Endothelial cell of umbilical vein (primary cell): ENCODE data around the gene AP2A2.
A peak's percentile ranks its signal among the peaks of the same experiment; 100 is the strongest.

Source experiments
- CTCF ChIP-seq, 2 donors: IDR thresholded peaks; 1 replicate in 1 of 2; 2 replicates in 1 of 2; pipeline ENCODE4 v1.5.1; 2011; ENCODE audit warnings: low read length in 2 of 2, mild to moderate bottlenecking in 2 of 2, moderate library complexity in 2 of 2, control low read depth in 1 of 2, inconsistent platforms in 1 of 2, low read depth in 1 of 2; ENCODE audit not compliant: insufficient read depth in 1 of 2; ENCODE audit errors: extremely low read depth in 1 of 2
- EZH2 ChIP-seq: IDR thresholded peaks from 2 replicates; pipeline ENCODE4 v1.6.1; 2012; ENCODE audit warnings: borderline replicate concordance, low read depth, mild to moderate bottlenecking, moderate library complexity, low read length, inconsistent platforms; ENCODE audit not compliant: severe bottlenecking
- JUN ChIP-seq: IDR thresholded peaks from 2 replicates; pipeline ENCODE4 v1.6.1; 2011; ENCODE audit warnings: borderline replicate concordance, low read depth; ENCODE audit not compliant: insufficient read length, insufficient read depth
- MYC ChIP-seq: IDR thresholded peaks from one replicate; pipeline ENCODE4 v1.6.1; 2011; ENCODE audit warnings: mild to moderate bottlenecking, low read depth, low read length
- POLR2A ChIP-seq: IDR thresholded peaks from 2 replicates; pipeline ENCODE4 v1.6.1; 2012; ENCODE audit warnings: low read depth, mild to moderate bottlenecking, control low read depth, low read length
- POLR2AphosphoS5 ChIP-seq: IDR thresholded peaks from 2 replicates; pipeline ENCODE4 v1.6.1; 2012; ENCODE audit warnings: low read depth, mild to moderate bottlenecking, control low read depth, low read length, moderate library complexity; ENCODE audit not compliant: insufficient read depth
- TF ChIP-seq, protein P1 (sequence below): IDR thresholded peaks from 2 replicates; pipeline ENCODE4 v1.6.1; 2011; ENCODE audit not compliant: insufficient read depth, insufficient read length

GRCh38 chr11:911031-911889, 14.4 kb upstream of the AP2A2 start:
- TF ChIP-seq, protein P1, sequence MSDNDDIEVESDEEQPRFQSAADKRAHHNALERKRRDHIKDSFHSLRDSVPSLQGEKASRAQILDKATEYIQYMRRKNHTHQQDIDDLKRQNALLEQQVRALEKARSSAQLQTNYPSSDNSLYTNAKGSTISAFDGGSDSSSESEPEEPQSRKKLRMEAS: no peak
- TF ChIP-seq EZH2 (no peak), CTCF (IDR thresholded peaks at IDR 0.05; ENCODE audit: extremely low read depth in 1 of 2, insufficient read depth in 1 of 2, low read depth in 1 of 2, low read length in 2 of 2) (no peak), POLR2A (peak; percentile 84), JUN (no peak), POLR2AphosphoS5 (peak; percentile 95), MYC (no peak)
